ENCODE results near the gene RASSF5. TPM values are rescaled to one million over a fixed set of nuclear protein-coding genes. Genes with fewer than 3 reads are reported as not detected.
A peak's percentile ranks its signal among the peaks of the same experiment; 100 is the strongest.

Gene RASSF5
- polyA plus RNA-seq, 4 donors = 1.6 to 7.3 (median 4.4) TPM

DNA sequence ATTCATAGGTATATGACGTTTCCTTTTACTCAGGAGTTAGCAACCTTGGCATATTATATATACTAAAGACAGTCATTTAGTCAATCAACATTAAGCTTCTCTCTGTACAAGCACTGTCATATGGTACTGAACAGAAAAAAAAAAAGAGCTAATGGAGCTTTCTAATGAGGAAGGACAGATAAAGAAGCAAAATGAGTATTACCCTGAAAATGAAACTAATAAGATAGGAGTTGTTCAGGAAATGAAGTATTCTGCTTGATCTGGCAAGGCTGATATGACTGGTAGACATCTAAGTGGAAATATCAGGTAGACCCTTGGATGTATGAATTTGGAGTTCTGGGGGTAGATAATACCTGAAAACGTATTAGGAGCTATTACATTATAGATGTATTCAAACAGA, 41.4 kb upstream of the RASSF5 start:
- Histone ChIP-seq H3K4me1 (ENCODE audit: control insufficient read depth in 3 of 3, insufficient read depth in 2 of 3, low read depth in 1 of 3, low read length in 2 of 3) (peaks cover 3 to 18% (median 15%) of the 10 kb centered on the region in 3 donors), H3K27me3 (ENCODE audit: control insufficient read depth in 3 of 3, insufficient read depth in 3 of 3, low read length in 3 of 3) (no peaks in the 10 kb centered on the region), H3K9me3 (ENCODE audit: control insufficient read depth in 2 of 2, insufficient read depth in 1 of 2, low read depth in 1 of 2, low read length in 1 of 2) (no peaks in the 10 kb centered on the region), H3K36me3 (ENCODE audit: control insufficient read depth in 3 of 3, insufficient read depth in 2 of 3, low read depth in 1 of 3, low read length in 3 of 3) (peaks cover 0 to 14% (median 2%) of the 10 kb centered on the region in 3 donors), H3K27ac (ENCODE audit: low read depth in 1 of 3, low read length in 2 of 3) (no peak overlapping the region), H3K4me3 (ENCODE audit: low read depth in 1 of 3, low read length in 3 of 3) (no peak overlapping the region)
- no peak for FAIRE-seq
- DNase-seq = no peak
- 48 to 52% (median 50%) methylated on average over 2 of the region's 2 CpGs for WGBS, 3 donors

DNA sequence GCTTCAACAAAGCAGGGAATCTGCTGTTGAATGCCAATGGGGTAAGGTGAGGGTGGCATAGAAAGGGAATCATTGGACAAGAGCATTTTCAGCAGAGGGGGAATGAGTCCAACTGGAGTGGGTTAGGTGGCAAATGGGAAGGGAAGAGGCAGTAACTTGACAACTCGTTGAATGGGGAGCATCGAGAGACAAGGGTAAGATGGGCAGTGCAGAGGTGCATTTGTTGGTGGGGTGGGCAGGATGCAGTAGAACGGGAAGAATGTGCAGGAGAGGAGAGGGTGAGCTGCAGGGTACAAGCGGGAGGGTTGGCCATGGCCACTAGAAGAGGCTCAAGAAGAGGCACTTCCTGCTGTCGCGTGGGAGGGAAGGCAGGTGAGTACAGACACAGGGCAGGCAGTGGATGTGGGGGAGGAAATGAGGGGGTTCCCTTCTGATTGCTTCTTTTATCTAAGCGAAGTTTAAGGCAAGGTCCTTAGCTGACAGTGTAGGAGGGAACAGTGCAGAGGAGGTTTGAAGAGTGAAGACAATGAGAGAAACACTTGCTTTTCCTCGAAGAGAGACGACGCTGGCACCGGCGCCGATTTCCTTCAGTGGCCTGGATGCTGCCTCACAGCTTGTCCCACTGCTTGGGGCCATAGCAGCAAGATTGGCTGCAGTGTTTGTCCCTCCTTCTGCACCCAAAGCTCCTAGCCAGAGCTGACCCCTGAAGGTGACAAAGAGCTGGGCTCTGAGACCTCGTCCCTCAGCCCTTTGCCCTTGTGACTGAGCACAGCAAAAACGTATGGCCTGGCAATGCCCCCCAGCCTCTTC, 40.3 kb upstream of the RASSF5 start:
- DNase-seq (no peak), FAIRE-seq (no peak)
- peaks cover 0 to 9% (median 0%) of the 10 kb centered on the region in 3 donors for H3K36me3 ChIP-seq (ENCODE audit: control insufficient read depth in 3 of 3, insufficient read depth in 2 of 3, low read depth in 1 of 3, low read length in 3 of 3)
- H3K4me3 ChIP-seq (ENCODE audit: low read depth in 1 of 3, low read length in 3 of 3) = no peak overlapping the region
- H3K27ac ChIP-seq (ENCODE audit: low read depth in 1 of 3, low read length in 2 of 3) = no peak overlapping the region
- peaks cover 3 to 23% (median 20%) of the 10 kb centered on the region in 3 donors for H3K4me1 ChIP-seq (ENCODE audit: control insufficient read depth in 3 of 3, insufficient read depth in 2 of 3, low read depth in 1 of 3, low read length in 2 of 3)
- 60 to 87% (median 72%) methylated on average over 15 of the region's 15 CpGs for WGBS, 3 donors
- no peaks in the 10 kb centered on the region for H3K27me3 ChIP-seq (ENCODE audit: control insufficient read depth in 3 of 3, insufficient read depth in 3 of 3, low read length in 3 of 3)
- no peaks in the 10 kb centered on the region for H3K9me3 ChIP-seq (ENCODE audit: control insufficient read depth in 2 of 2, insufficient read depth in 1 of 2, low read depth in 1 of 2, low read length in 1 of 2)

DNA sequence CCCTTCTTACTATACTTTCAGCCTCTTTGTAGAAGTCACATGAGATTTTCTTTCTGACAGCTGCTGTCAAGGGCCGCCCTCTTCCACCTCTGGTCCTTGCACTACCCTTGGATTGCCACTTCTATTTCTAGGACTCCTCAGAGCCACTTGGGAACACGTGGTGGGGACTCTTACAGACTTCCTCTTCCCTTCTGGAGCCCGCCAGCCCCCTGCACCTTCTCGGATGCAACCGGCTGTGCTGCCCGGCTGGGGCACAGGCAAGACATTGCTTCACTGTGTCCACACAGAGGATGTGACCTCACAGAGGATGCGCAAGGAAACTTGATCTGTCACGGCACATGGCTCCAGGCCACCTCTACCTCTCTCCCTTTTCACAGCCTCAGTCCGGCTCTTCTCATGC, 39.4 kb upstream of the RASSF5 start:
- H3K27ac ChIP-seq (ENCODE audit: low read depth in 1 of 3, low read length in 2 of 3) = no peak overlapping the region
- H3K4me3 ChIP-seq (ENCODE audit: low read depth in 1 of 3, low read length in 3 of 3) = no peak overlapping the region
- H3K36me3 ChIP-seq (ENCODE audit: control insufficient read depth in 3 of 3, insufficient read depth in 2 of 3, low read depth in 1 of 3, low read length in 3 of 3) = peaks cover 0 to 14% (median 0%) of the 10 kb centered on the region in 3 donors
- H3K4me1 ChIP-seq (ENCODE audit: control insufficient read depth in 3 of 3, insufficient read depth in 2 of 3, low read depth in 1 of 3, low read length in 2 of 3) = peaks cover 3 to 29% (median 20%) of the 10 kb centered on the region in 3 donors
- DNase-seq (no peak), FAIRE-seq (no peak)
- 56 to 85% (median 82%) methylated on average over 9 of the region's 9 CpGs for WGBS, 3 donors
- H3K27me3 ChIP-seq (ENCODE audit: control insufficient read depth in 3 of 3, insufficient read depth in 3 of 3, low read length in 3 of 3) = no peaks in the 10 kb centered on the region
- no peaks in the 10 kb centered on the region for H3K9me3 ChIP-seq (ENCODE audit: control insufficient read depth in 2 of 2, insufficient read depth in 1 of 2, low read depth in 1 of 2, low read length in 1 of 2)

DNA sequence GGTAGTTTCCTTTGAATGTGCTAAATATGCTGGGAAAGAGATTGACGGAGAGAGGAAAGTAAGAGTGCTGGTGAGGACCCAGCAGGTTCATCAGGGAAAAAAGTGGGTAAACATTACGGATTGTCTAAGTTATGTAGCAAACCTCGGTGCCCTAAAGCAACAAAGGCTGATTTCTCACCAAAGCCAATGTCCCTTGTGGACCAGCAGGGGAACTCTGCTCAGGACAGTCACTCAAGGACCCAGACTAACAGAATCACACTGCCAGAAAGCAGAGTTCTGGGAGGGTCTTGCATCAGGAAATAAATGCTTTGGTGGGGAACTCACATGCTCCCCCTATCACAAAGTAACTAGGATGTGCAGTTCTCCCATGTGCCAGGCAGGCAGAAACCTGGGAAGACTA, 38.8 kb upstream of the RASSF5 start:
- Histone ChIP-seq H3K27me3 (ENCODE audit: control insufficient read depth in 3 of 3, insufficient read depth in 3 of 3, low read length in 3 of 3) (no peaks in the 10 kb centered on the region), H3K9me3 (ENCODE audit: control insufficient read depth in 2 of 2, insufficient read depth in 1 of 2, low read depth in 1 of 2, low read length in 1 of 2) (no peaks in the 10 kb centered on the region), H3K27ac (ENCODE audit: low read depth in 1 of 3, low read length in 2 of 3) (no peak overlapping the region), H3K4me3 (ENCODE audit: low read depth in 1 of 3, low read length in 3 of 3) (no peak overlapping the region), H3K4me1 (ENCODE audit: control insufficient read depth in 3 of 3, insufficient read depth in 2 of 3, low read depth in 1 of 3, low read length in 2 of 3) (peaks cover 3 to 29% (median 20%) of the 10 kb centered on the region in 3 donors), H3K36me3 (ENCODE audit: control insufficient read depth in 3 of 3, insufficient read depth in 2 of 3, low read depth in 1 of 3, low read length in 3 of 3) (peaks cover 0 to 17% (median 0%) of the 10 kb centered on the region in 3 donors)
- WGBS, 3 donors = 64 to 76% (median 75%) methylated on average over 3 of the region's 3 CpGs
- FAIRE-seq (no peak), DNase-seq (no peak)

DNA sequence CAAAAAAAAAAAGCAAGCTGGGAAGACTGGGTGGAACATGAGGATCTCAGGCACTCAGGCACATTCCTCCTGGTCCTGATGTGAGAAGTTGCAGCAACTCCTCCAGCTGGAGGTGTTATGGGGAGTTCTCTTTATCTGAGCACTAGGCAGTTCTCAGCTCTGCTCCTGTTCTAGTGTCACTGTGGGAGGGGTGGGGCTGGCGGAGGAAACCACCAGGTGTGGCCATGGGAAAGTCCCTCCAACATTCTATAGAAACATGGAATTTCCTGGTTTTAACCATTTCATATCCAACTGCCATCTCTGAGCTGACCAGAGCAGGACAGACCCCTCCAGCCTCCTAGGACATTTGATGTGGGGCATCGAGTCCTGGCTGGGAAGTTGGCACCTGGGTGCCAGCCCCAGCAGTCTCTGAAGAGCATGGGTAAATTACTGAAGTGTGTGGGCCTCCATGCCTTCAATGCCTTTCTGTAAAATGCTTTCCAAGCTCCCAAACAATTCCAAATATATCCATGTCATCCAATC, 37.9 kb upstream of the RASSF5 start:
- no peak overlapping the region for H3K4me3 ChIP-seq (ENCODE audit: low read depth in 1 of 3, low read length in 3 of 3)
- no peaks in the 10 kb centered on the region for H3K9me3 ChIP-seq (ENCODE audit: control insufficient read depth in 2 of 2, insufficient read depth in 1 of 2, low read depth in 1 of 2, low read length in 1 of 2)
- no peak for FAIRE-seq
- 28 to 44% (median 42%) methylated on average over 2 of the region's 2 CpGs for WGBS, 3 donors
- peak overlapping the region in 1 of 3 donors; percentile 39 for H3K27ac ChIP-seq (ENCODE audit: low read depth in 1 of 3, low read length in 2 of 3)
- peak; percentile 29 to 54 for DNase-seq
- H3K27me3 ChIP-seq (ENCODE audit: control insufficient read depth in 3 of 3, insufficient read depth in 3 of 3, low read length in 3 of 3) = no peaks in the 10 kb centered on the region
- peaks cover 3 to 29% (median 20%) of the 10 kb centered on the region in 3 donors for H3K4me1 ChIP-seq (ENCODE audit: control insufficient read depth in 3 of 3, insufficient read depth in 2 of 3, low read depth in 1 of 3, low read length in 2 of 3)
- peaks cover 0 to 17% (median 0%) of the 10 kb centered on the region in 3 donors for H3K36me3 ChIP-seq (ENCODE audit: control insufficient read depth in 3 of 3, insufficient read depth in 2 of 3, low read depth in 1 of 3, low read length in 3 of 3)

DNA sequence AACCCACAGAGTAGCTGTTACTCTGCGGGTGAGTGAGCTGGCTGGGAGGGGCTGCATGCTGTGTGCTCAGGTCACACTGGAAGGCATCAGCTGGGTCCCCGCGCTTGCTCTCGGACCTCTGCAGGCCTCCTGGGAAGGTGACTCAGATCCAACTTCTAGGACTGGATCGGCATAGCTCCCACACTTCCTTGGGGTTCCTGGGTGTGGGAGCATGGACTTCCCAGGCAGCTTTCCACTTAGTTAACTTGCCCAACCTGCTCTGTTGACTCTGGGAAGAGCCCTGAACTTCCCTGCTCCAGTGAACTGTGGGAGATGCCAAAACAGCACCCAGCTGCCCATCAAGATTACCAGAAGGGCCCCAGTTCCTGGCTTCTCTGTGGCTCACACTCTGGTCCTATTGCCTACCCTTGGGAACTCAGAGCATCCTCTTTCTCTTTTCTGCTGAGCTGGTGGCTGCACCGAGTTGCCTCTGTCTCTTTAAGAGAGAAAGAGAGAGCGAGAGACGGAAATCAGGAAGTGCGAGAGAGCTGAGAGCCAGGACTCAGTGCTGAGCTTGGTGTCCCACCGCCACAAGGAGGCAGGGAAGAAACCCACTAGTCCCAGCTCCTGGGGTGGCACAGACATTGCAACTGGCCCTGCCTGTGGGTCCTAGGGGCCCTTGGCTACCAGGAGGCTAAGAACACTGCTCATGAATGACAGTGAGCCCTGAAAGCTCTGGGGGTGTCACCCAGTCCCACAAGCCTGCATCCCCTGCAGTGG, 37.2 kb upstream of the RASSF5 start, which contains the start of gene IKBKE:
Gene IKBKE, plus strand, starts transcription at position 544 of the 759 bp plus-strand sequence. CDS start 2,752 bp downstream, outside the sequence.
- peaks cover 3 to 29% (median 20%) of the 10 kb centered on the region in 3 donors for H3K4me1 ChIP-seq (ENCODE audit: control insufficient read depth in 3 of 3, insufficient read depth in 2 of 3, low read depth in 1 of 3, low read length in 2 of 3)
- H3K36me3 ChIP-seq (ENCODE audit: control insufficient read depth in 3 of 3, insufficient read depth in 2 of 3, low read depth in 1 of 3, low read length in 3 of 3) = peaks cover 0 to 21% (median 0%) of the 10 kb centered on the region in 3 donors
- WGBS, 3 donors = 7 to 13% (median 9%) methylated on average over 10 of the region's 10 CpGs
- H3K9me3 ChIP-seq (ENCODE audit: control insufficient read depth in 2 of 2, insufficient read depth in 1 of 2, low read depth in 1 of 2, low read length in 1 of 2) = no peaks in the 10 kb centered on the region
- FAIRE-seq = no peak
- H3K27me3 ChIP-seq (ENCODE audit: control insufficient read depth in 3 of 3, insufficient read depth in 3 of 3, low read length in 3 of 3) = no peaks in the 10 kb centered on the region
- peak within 1 kb of the TSS; percentile 62 to 91 (median 64) for H3K4me3 ChIP-seq (ENCODE audit: low read depth in 1 of 3, low read length in 3 of 3)
- H3K27ac ChIP-seq (ENCODE audit: low read depth in 1 of 3, low read length in 2 of 3) = peak within 1 kb of the TSS; percentile 5 to 76 (median 28)
- DNase-seq = peak; percentile 73 to 80

DNA sequence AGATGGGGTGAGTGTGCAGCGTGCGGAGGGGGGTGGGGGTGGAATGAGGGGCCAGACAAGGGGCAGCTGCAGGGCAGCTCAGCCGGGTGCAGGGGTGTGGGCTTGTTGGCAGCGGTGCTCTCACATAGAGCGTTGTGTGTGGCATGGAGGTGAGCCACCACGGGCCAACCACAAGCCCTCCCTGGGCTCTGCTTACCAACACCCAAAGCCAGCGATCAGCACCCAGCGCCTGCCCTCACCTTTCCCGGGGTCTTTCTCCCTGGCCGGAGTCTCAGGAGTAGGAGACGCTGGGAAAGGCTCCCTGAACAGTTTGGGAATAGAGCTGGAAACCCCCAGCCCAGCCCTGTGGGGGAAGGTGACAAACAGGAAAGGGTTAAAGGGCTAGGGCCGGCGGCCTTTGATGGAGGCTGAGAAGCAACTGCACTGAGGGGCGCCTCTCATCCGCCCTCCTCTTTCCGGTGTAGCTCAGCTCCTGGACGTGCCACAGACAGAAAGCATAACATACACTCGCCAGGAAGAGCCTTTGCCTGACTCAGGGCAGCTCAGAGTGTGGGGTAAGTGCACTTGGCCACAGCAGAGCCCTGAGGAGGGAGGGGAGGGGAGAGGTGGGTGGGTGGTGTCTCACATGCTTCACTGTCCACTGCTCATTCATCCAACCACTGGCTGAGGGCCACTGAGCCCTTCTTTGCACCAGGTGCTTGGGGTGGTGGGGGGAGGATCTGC, 36.5 kb upstream of the RASSF5 start:
- no peak for FAIRE-seq
- peaks cover 3 to 29% (median 20%) of the 10 kb centered on the region in 3 donors for H3K4me1 ChIP-seq (ENCODE audit: control insufficient read depth in 3 of 3, insufficient read depth in 2 of 3, low read depth in 1 of 3, low read length in 2 of 3)
- peaks cover 0 to 26% (median 0%) of the 10 kb centered on the region in 3 donors for H3K36me3 ChIP-seq (ENCODE audit: control insufficient read depth in 3 of 3, insufficient read depth in 2 of 3, low read depth in 1 of 3, low read length in 3 of 3)
- peak overlapping the region; percentile 5 to 76 (median 28) for H3K27ac ChIP-seq (ENCODE audit: low read depth in 1 of 3, low read length in 2 of 3)
- no peaks in the 10 kb centered on the region for H3K9me3 ChIP-seq (ENCODE audit: control insufficient read depth in 2 of 2, insufficient read depth in 1 of 2, low read depth in 1 of 2, low read length in 1 of 2)
- peak overlapping the region; percentile 62 to 91 (median 64) for H3K4me3 ChIP-seq (ENCODE audit: low read depth in 1 of 3, low read length in 3 of 3)
- WGBS, 3 donors = 0 to 1% (median 0%) methylated on average over 18 of the region's 18 CpGs
- peak; percentile 41 to 45 for DNase-seq
- no peaks in the 10 kb centered on the region for H3K27me3 ChIP-seq (ENCODE audit: control insufficient read depth in 3 of 3, insufficient read depth in 3 of 3, low read length in 3 of 3)
